ENCODE results near the gene USO1.
"Not testable (repeated sequence)": the region's sequence is repeated elsewhere in the genome, so short reads cannot be mapped to it uniquely, and the experiment has no call there.

USO1 gene

GRCh38 chr4:75752637-75753036 lies 28.3 kb downstream of the USO1 start:
- no peak for DNase-seq (ENCODE audit: low read depth in 2 of 2)

- DNase-seq (ENCODE audit: low read depth in 2 of 2): no peak
Measured at GRCh38 chr4:75769036-75769435, 44.7 kb downstream of the USO1 start.

GRCh38 chr4:75771607-75772006 lies 47.2 kb downstream of the USO1 start:
- DNase-seq (ENCODE audit: low read depth in 2 of 2): no peak

GRCh38 chr4:75777589-75777988 lies 53.2 kb downstream of the USO1 start:
- no peak for DNase-seq (ENCODE audit: low read depth in 2 of 2)

GRCh38 chr4:75779105-75779757 lies 54.9 kb downstream of the USO1 start:
- no peak for DNase-seq (ENCODE audit: low read depth in 2 of 2)

- no peak for DNase-seq (ENCODE audit: low read depth in 2 of 2)
Measured at GRCh38 chr4:75781305-75781704, 56.9 kb downstream of the USO1 start.

GRCh38 chr4:75786526-75786925 lies 62.1 kb downstream of the USO1 start:
- DNase-seq (ENCODE audit: low read depth in 2 of 2): no peak

- no peak for DNase-seq (ENCODE audit: low read depth in 2 of 2)
Measured at GRCh38 chr4:75786938-75787337, 62.6 kb downstream of the USO1 start.

GRCh38 chr4:75790024-75790423 lies 65.6 kb downstream of the USO1 start:
- no peak for DNase-seq (ENCODE audit: low read depth in 2 of 2)

- DNase-seq (ENCODE audit: low read depth in 2 of 2): no peak
Measured at GRCh38 chr4:75800972-75801371, 76.6 kb downstream of the USO1 start.

GRCh38 chr4:75806035-75806434 lies 81.7 kb downstream of the USO1 start:
- DNase-seq (ENCODE audit: low read depth in 2 of 2): not testable (repeated sequence)

GRCh38 chr4:75817901-75818300 lies 93.5 kb downstream of the USO1 start:
- no peak for DNase-seq (ENCODE audit: low read depth in 2 of 2)

GRCh38 chr4:75819121-75819520 lies 94.7 kb downstream of the USO1 start:
- DNase-seq (ENCODE audit: low read depth in 2 of 2): no peak

GRCh38 chr4:75820197-75820596 lies 95.8 kb downstream of the USO1 start:
- no peak for DNase-seq (ENCODE audit: low read depth in 2 of 2)

GRCh38 chr4:75820676-75821075 lies 96.3 kb downstream of the USO1 start:
- no peak for DNase-seq (ENCODE audit: low read depth in 2 of 2)

GRCh38 chr4:75821216-75821615 lies 96.8 kb downstream of the USO1 start:
- DNase-seq (ENCODE audit: low read depth in 2 of 2): no peak

GRCh38 chr4:75821966-75822365 lies 97.6 kb downstream of the USO1 start:
- DNase-seq (ENCODE audit: low read depth in 2 of 2): no peak

- DNase-seq (ENCODE audit: low read depth in 2 of 2): no peak
Measured at GRCh38 chr4:75822416-75822815, 98.0 kb downstream of the USO1 start.

- DNase-seq (ENCODE audit: low read depth in 2 of 2): no peak
Measured at GRCh38 chr4:75823812-75824211, 99.4 kb downstream of the USO1 start.

- DNase-seq (ENCODE audit: low read depth in 2 of 2): no peak
Measured at GRCh38 chr4:75830906-75831305, 106.5 kb downstream of the USO1 start.

- DNase-seq (ENCODE audit: low read depth in 2 of 2): no peak
Measured at GRCh38 chr4:75831856-75832405, 107.6 kb downstream of the USO1 start.

GRCh38 chr4:75834095-75834771 lies 109.9 kb downstream of the USO1 start:
- DNase-seq (ENCODE audit: low read depth in 2 of 2): no peak

- no peak for DNase-seq (ENCODE audit: low read depth in 2 of 2)
Measured at GRCh38 chr4:75834772-75835154, 110.4 kb downstream of the USO1 start.

All from activated CD4-positive, alpha-beta T cell treated with anti-CD3 and anti-CD28 coated beads for 24 hours (primary cell).